ENCODE measurements around the gene FAM89B.

FAM89B gene

DNA sequence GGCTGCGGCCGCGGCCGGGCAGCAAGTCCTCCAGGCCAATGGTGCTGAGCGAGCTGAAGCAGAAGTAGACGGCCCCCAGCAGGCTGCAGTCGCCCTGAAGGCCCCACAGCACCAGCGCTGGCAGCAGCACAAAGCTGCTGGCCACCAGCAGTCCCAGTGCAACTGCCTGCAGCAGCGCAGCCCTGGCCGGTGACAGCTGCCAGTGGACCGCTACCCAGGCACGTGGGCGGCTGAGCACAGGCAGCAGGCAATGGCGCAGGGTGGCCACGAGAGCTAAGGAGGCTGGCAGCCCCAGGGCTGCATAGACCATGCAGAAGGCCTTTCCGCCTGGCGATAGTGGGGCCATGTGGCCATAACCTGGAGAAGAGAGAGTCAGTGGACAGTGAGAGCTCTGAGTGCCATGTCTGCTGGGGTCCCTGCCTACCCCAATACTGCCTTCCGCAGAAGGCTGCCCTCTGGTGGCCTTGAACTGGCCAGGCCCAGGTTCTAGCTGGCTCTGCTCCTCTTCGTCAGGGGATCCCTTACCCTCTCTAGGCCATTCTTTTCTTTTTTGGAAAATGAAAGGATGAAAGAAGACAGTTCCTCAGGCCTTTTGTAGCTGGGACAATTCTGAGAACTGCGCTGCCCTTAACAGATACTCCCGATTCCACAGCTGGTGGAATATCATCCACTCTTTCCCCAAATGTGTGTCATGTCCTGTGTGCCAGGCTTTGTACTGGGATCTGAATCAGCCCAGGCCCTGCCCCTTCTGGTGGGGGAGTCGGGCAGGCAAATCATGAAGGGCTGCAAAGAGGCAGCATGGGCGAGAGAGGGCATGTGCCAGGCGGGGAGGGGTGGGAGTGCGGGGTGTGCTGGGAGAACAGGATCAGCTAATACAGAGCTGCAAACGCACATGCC, 21.4 kb downstream of the FAM89B start:
- H3K23ac ChIP-seq (ENCODE audit: low read length) = no peak overlapping the region
- no peak overlapping the region for H3K4ac ChIP-seq (ENCODE audit: low read depth, low read length)
- H3K4me3 ChIP-seq (ENCODE audit: low read length) = no peak overlapping the region
- no peak overlapping the region for H3K4me2 ChIP-seq (ENCODE audit: low read length)
- H3K18ac ChIP-seq (ENCODE audit: low read length) = no peak overlapping the region
- H3K79me1 ChIP-seq (ENCODE audit: low read length) = no peaks in the 10 kb centered on the region
- peaks cover 4% of the 10 kb centered on the region for H3K27me3 ChIP-seq (ENCODE audit: insufficient read depth, low read length, poor library complexity)
- no peak overlapping the region for H2BK5ac ChIP-seq (ENCODE audit: low read length)
- no peak overlapping the region for H4K5ac ChIP-seq (ENCODE audit: low read length)
- no peaks in the 10 kb centered on the region for H3K36me3 ChIP-seq (ENCODE audit: control insufficient read depth, insufficient read depth, low read length)
- no peak overlapping the region for H4K8ac ChIP-seq (ENCODE audit: low read depth, low read length)
- DNase-seq = peak; percentile 48
- no peak overlapping the region for H3K27ac ChIP-seq (ENCODE audit: low read depth, low read length)
- no CpG with 5 or more reads among the region's 26 CpGs for WGBS (ENCODE audit: extremely low coverage, insufficient coverage, low lambda C conversion rate)
- no peak overlapping the region for H2BK15ac ChIP-seq (replicated peaks; ENCODE audit: low read depth)
- no peak overlapping the region for H2AK5ac ChIP-seq (ENCODE audit: low read length)
- no peaks in the 10 kb centered on the region for H3K4me1 ChIP-seq (ENCODE audit: control insufficient read depth, low read depth, low read length)
- H3K56ac ChIP-seq (ENCODE audit: low read length) = no peak overlapping the region
- H3K79me2 ChIP-seq (ENCODE audit: control insufficient read depth, insufficient read depth, low read length) = no peaks in the 10 kb centered on the region
- H2BK120ac ChIP-seq (ENCODE audit: low read depth, low read length) = no peak overlapping the region
- H3K9ac ChIP-seq (ENCODE audit: low read length) = no peak overlapping the region

DNA sequence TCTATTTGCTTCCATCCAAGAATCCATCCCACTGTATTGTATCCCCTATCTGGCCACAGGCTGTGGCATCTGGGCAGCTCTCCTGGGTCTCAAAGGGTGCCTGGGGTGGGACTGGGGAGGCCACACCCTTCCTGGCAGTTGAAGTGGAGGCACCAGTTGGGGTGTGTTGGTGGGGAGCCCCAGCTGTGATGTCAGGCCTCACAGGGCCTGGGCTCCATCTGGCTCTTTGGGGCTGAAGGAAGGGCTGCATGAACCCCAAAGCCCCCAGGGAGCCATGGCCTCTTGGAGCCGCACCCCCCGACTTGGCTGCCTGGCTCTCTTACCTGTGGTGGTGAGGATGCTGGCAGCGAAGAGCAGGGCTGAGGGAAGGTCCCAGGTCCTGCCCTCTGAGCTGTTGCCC, 22.8 kb downstream of the FAM89B start:
- H3K18ac ChIP-seq (ENCODE audit: low read length) = no peak overlapping the region
- H3K4me3 ChIP-seq (ENCODE audit: low read length) = no peak overlapping the region
- no peak overlapping the region for H3K4me2 ChIP-seq (ENCODE audit: low read length)
- H3K4ac ChIP-seq (ENCODE audit: low read depth, low read length) = no peak overlapping the region
- H3K56ac ChIP-seq (ENCODE audit: low read length) = no peak overlapping the region
- H3K36me3 ChIP-seq (ENCODE audit: control insufficient read depth, insufficient read depth, low read length) = no peaks in the 10 kb centered on the region
- H2BK120ac ChIP-seq (ENCODE audit: low read depth, low read length) = no peak overlapping the region
- H4K5ac ChIP-seq (ENCODE audit: low read length) = no peak overlapping the region
- H3K27ac ChIP-seq (ENCODE audit: low read depth, low read length) = no peak overlapping the region
- no peaks in the 10 kb centered on the region for H3K79me1 ChIP-seq (ENCODE audit: low read length)
- H3K79me2 ChIP-seq (ENCODE audit: control insufficient read depth, insufficient read depth, low read length) = no peaks in the 10 kb centered on the region
- peaks cover 4% of the 10 kb centered on the region for H3K27me3 ChIP-seq (ENCODE audit: insufficient read depth, low read length, poor library complexity)
- no peaks in the 10 kb centered on the region for H3K4me1 ChIP-seq (ENCODE audit: control insufficient read depth, low read depth, low read length)
- no peak overlapping the region for H2BK5ac ChIP-seq (ENCODE audit: low read length)
- no peak overlapping the region for H3K23ac ChIP-seq (ENCODE audit: low read length)
- no peak overlapping the region for H3K9ac ChIP-seq (ENCODE audit: low read length)
- H2BK15ac ChIP-seq (replicated peaks; ENCODE audit: low read depth) = no peak overlapping the region
- no peak overlapping the region for H4K8ac ChIP-seq (ENCODE audit: low read depth, low read length)
- no peak overlapping the region for H2AK5ac ChIP-seq (ENCODE audit: low read length)
- no CpG with 5 or more reads among the region's 3 CpGs for WGBS (ENCODE audit: extremely low coverage, insufficient coverage, low lambda C conversion rate)
- no peak for DNase-seq

DNA sequence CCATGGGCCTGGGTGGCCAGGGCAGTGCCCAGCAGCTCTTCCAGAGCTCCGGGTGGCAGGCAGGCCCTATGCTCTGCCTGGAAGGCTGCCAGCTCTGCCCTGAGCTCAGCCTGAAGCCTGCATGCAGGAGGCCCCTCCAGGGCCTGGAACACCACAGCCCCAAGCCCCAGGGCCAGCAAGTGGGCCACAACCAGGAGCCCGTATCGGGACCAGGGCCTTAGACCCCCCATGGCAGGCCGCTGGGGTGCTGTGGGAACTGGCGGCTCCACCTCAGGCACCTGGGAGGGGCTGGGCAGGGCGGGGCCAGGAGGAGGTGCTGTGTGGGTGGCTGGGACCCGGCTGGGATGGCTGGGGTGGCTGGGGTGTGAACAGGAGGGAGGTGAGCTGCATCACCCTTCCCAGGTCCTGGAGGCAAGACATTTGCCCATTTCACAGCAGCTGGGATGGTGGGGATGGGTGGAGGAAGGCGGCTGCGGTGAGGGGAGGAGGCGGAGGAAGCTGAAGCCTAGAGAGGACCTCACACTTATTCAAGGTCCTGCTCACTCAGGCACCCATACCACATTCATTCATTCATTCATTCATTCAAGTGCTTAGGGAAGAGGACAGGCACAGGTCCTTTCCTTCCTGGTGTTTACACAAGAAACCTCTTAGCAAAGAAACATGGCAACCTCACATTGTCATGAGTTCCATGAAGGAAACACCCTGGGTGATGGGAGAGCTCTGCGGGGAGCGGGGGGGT, 23.4 kb downstream of the FAM89B start, which contains the start of gene KCNK7:
Gene KCNK7 (minus strand): TSS at position 258 of the 739 bp plus-strand sequence. CDS start 28 bp downstream, at position 230.
- Histone ChIP-seq H3K9ac (ENCODE audit: low read length) (no peak within 1 kb of the TSS), H3K27me3 (ENCODE audit: insufficient read depth, low read length, poor library complexity) (peaks cover 4% of the 10 kb centered on the region), H2BK15ac (replicated peaks; ENCODE audit: low read depth) (no peak within 1 kb of the TSS), H4K8ac (ENCODE audit: low read depth, low read length) (no peak within 1 kb of the TSS), H3K4me1 (ENCODE audit: control insufficient read depth, low read depth, low read length) (no peaks in the 10 kb centered on the region), H3K36me3 (ENCODE audit: control insufficient read depth, insufficient read depth, low read length) (no peaks in the 10 kb centered on the region), H2BK120ac (ENCODE audit: low read depth, low read length) (no peak within 1 kb of the TSS), H3K56ac (ENCODE audit: low read length) (no peak within 1 kb of the TSS), H2BK5ac (ENCODE audit: low read length) (no peak within 1 kb of the TSS), H3K79me2 (ENCODE audit: control insufficient read depth, insufficient read depth, low read length) (no peaks in the 10 kb centered on the region), H3K79me1 (ENCODE audit: low read length) (no peaks in the 10 kb centered on the region), H3K18ac (ENCODE audit: low read length) (no peak within 1 kb of the TSS), H3K23ac (ENCODE audit: low read length) (no peak within 1 kb of the TSS), H3K4me2 (ENCODE audit: low read length) (no peak within 1 kb of the TSS), H4K5ac (ENCODE audit: low read length) (no peak within 1 kb of the TSS), H3K27ac (ENCODE audit: low read depth, low read length) (no peak within 1 kb of the TSS), H3K4me3 (ENCODE audit: low read length) (no peak within 1 kb of the TSS), H2AK5ac (ENCODE audit: low read length) (no peak within 1 kb of the TSS), H3K4ac (ENCODE audit: low read depth, low read length) (no peak within 1 kb of the TSS)
- DNase-seq = no peak
- no CpG with 5 or more reads among the region's 12 CpGs for WGBS (ENCODE audit: extremely low coverage, insufficient coverage, low lambda C conversion rate)

DNA sequence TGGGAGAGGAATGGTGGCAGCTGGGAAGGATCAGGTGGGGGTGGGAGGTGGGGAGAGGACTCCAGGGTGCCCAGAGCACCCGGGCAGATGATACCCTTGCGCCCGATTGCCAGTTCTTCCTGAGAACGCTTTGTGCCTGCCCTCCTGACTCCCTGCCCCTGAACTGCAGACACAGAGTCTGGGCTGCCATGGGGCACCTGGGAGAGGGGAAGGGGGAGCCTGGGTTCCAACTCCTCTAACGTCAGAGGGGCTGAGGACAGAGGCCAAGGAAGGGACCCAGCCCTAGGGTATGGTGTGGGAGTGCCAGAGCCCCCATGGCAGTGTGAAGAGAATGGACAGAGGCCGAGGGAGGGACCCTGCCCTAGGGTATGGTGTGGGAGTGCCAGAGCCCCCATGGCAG, 24.2 kb downstream of the FAM89B start:
- Histone ChIP-seq H3K4me1 (ENCODE audit: control insufficient read depth, low read depth, low read length) (no peaks in the 10 kb centered on the region), H2BK15ac (replicated peaks; ENCODE audit: low read depth) (no peak overlapping the region), H2BK120ac (ENCODE audit: low read depth, low read length) (no peak overlapping the region), H3K23ac (ENCODE audit: low read length) (no peak overlapping the region), H3K56ac (ENCODE audit: low read length) (no peak overlapping the region), H3K9ac (ENCODE audit: low read length) (no peak overlapping the region), H3K27me3 (ENCODE audit: insufficient read depth, low read length, poor library complexity) (peaks cover 4% of the 10 kb centered on the region), H2AK5ac (ENCODE audit: low read length) (no peak overlapping the region), H3K79me1 (ENCODE audit: low read length) (no peaks in the 10 kb centered on the region), H3K18ac (ENCODE audit: low read length) (no peak overlapping the region), H2BK5ac (ENCODE audit: low read length) (no peak overlapping the region), H3K36me3 (ENCODE audit: control insufficient read depth, insufficient read depth, low read length) (no peaks in the 10 kb centered on the region), H3K79me2 (ENCODE audit: control insufficient read depth, insufficient read depth, low read length) (no peaks in the 10 kb centered on the region), H3K4me3 (ENCODE audit: low read length) (no peak overlapping the region), H4K5ac (ENCODE audit: low read length) (no peak overlapping the region), H4K8ac (ENCODE audit: low read depth, low read length) (no peak overlapping the region), H3K4ac (ENCODE audit: low read depth, low read length) (no peak overlapping the region), H3K4me2 (ENCODE audit: low read length) (no peak overlapping the region), H3K27ac (ENCODE audit: low read depth, low read length) (no peak overlapping the region)
- no peak for DNase-seq
- no CpG with 5 or more reads among the region's 6 CpGs for WGBS (ENCODE audit: extremely low coverage, insufficient coverage, low lambda C conversion rate)

DNA sequence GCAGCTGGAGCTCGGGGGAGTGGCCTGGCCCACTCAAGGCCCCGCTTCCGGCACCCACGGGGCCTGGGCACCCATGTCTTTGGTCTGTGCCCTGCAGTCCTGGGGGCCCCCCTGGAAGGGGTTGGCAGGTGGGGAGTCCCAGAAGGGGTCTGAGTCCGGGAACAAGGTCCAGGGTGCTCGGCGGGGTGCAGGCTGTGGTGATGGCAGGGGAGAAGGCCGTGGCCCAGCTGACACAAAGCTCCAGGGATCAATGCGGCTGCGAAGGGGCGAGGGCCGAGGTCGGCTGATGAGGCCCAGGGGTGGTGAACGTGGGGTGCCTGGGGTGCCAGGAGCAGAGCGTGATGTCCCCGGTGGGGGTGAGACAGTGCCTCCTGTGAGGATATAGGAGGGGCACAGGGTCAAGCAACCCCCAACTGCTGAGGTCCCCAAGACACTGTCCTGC, 25.9 kb downstream of the FAM89B start:
- no peak overlapping the region for H3K23ac ChIP-seq (ENCODE audit: low read length)
- H2BK120ac ChIP-seq (ENCODE audit: low read depth, low read length) = no peak overlapping the region
- no peak overlapping the region for H3K4me3 ChIP-seq (ENCODE audit: low read length)
- no peak overlapping the region for H2BK15ac ChIP-seq (replicated peaks; ENCODE audit: low read depth)
- DNase-seq = no peak
- H3K4me2 ChIP-seq (ENCODE audit: low read length) = no peak overlapping the region
- H3K4me1 ChIP-seq (ENCODE audit: control insufficient read depth, low read depth, low read length) = no peaks in the 10 kb centered on the region
- no CpG with 5 or more reads among the region's 16 CpGs for WGBS (ENCODE audit: extremely low coverage, insufficient coverage, low lambda C conversion rate)
- no peak overlapping the region for H3K56ac ChIP-seq (ENCODE audit: low read length)
- no peaks in the 10 kb centered on the region for H3K27me3 ChIP-seq (ENCODE audit: insufficient read depth, low read length, poor library complexity)
- no peaks in the 10 kb centered on the region for H3K79me2 ChIP-seq (ENCODE audit: control insufficient read depth, insufficient read depth, low read length)
- H2BK5ac ChIP-seq (ENCODE audit: low read length) = no peak overlapping the region
- no peak overlapping the region for H3K9ac ChIP-seq (ENCODE audit: low read length)
- H3K79me1 ChIP-seq (ENCODE audit: low read length) = no peaks in the 10 kb centered on the region
- no peaks in the 10 kb centered on the region for H3K36me3 ChIP-seq (ENCODE audit: control insufficient read depth, insufficient read depth, low read length)
- no peak overlapping the region for H2AK5ac ChIP-seq (ENCODE audit: low read length)
- no peak overlapping the region for H3K4ac ChIP-seq (ENCODE audit: low read depth, low read length)
- H3K18ac ChIP-seq (ENCODE audit: low read length) = no peak overlapping the region
- H4K5ac ChIP-seq (ENCODE audit: low read length) = no peak overlapping the region
- H3K27ac ChIP-seq (ENCODE audit: low read depth, low read length) = no peak overlapping the region
- no peak overlapping the region for H4K8ac ChIP-seq (ENCODE audit: low read depth, low read length)
